Sigmoid colon (tissue), 7 donors: Measurements from ENCODE around the gene OR4N2. TPM values are rescaled to one million over a fixed set of nuclear protein-coding genes. Genes with fewer than 3 reads are reported as not detected.
"Not testable (repeated sequence)": the region's sequence is repeated elsewhere in the genome, so short reads cannot be mapped to it uniquely, and the experiment has no call there.

Experiments used
- DNase-seq: peaks from one replicate; pipeline ENCODE4 v3.0.0-alpha.2; 2019
- H3K27ac ChIP-seq, 4 donors: fragments of 200-600 bp; sonication (generic); one replicate each; pipeline ENCODE4 v1.5.1; 2016 to 2019; ENCODE audit warnings: mild to moderate bottlenecking in 1 of 4
- H3K27me3 ChIP-seq, 3 donors: fragments of 200-600 bp; sonication (generic); one replicate each; pipeline ENCODE4 v1.5.1; 2019; ENCODE audit warnings: mild to moderate bottlenecking in 1 of 3
- H3K36me3 ChIP-seq, 4 donors: fragments of 200-600 bp; sonication (generic); one replicate each; pipeline ENCODE4 v1.5.1; 2016 to 2019
- H3K4me1 ChIP-seq, 4 donors: fragments of 200-600 bp; sonication (generic); one replicate each; pipeline ENCODE4 v1.5.1; 2017 to 2019
- H3K4me3 ChIP-seq, 4 donors: fragments of 200-600 bp; sonication (generic); one replicate each; pipeline ENCODE4 v1.5.1; 2017 to 2019; ENCODE audit warnings: mild to moderate bottlenecking in 2 of 4, moderate library complexity in 1 of 4
- H3K9me3 ChIP-seq, 4 donors: fragments of 200-600 bp in 3 of 4; sonication (generic) in 3 of 4; one replicate each; pipeline versions ENCODE4 v1.5.1 to v1.6.1; 2013 to 2019
- CTCF ChIP-seq, 4 experiments: fragments of 450-650 bp in 3 of 4; fragments of 200-600 bp in 1 of 4; IDR thresholded peaks; one replicate each; pipeline ENCODE4 v1.5.1; 2016 to 2019; ENCODE audit warnings: antibody characterized with exemption in 4 of 4, mild to moderate bottlenecking in 3 of 4, moderate library complexity in 2 of 4
- EP300 ChIP-seq, 4 donors: sonication (generic); formaldehyde crosslinking; IDR thresholded peaks; one replicate each; pipeline ENCODE4 v1.6.1; 2017; ENCODE audit warnings: antibody characterized with exemption in 4 of 4
- POLR2A ChIP-seq, 2 donors: fragments of 450-650 bp; IDR thresholded peaks; one replicate each; pipeline ENCODE4 v1.6.1; 2016; ENCODE audit warnings: antibody characterized with exemption in 2 of 2, mild to moderate bottlenecking in 2 of 2, moderate library complexity in 2 of 2
- POLR2AphosphoS5 ChIP-seq, 4 donors: sonication (generic); formaldehyde crosslinking; IDR thresholded peaks; one replicate each; pipeline ENCODE4 v1.6.1; 2017; ENCODE audit warnings: antibody characterized with exemption in 4 of 4
- WGBS, 2 donors: extraction: QIAGEN DNeasy Blood & Tissue Kit; methylation state at CpG; one replicate each; pipeline ENCODE4 v1.1.7; 2013; 5-methylcytosine and 5-hydroxymethylcytosine counted together
- intact Hi-C: fragments of 100-400 bp; cut with DNase I; formaldehyde crosslinking; loops from one replicate; pipeline ENCODE4 v1.15.1; 2023
- polyA plus RNA-seq, 3 donors: library from polyadenylated mRNA; stranded (reverse); fragments of 200-250 nt; gene quantifications; one replicate each; pipeline ENCODE4 v1.2.3, GENCODE V29; 2013
- total RNA-seq, 4 donors: library from RNA; depleted of rRNA; stranded (reverse); fragments of >200 nt; gene quantifications; one replicate each; pipeline ENCODE4 v1.1.0, GENCODE V29; 2016
- donor health status: healthy with polysubstance abuse.
- donor health status: Bipolar disorder and iron deficiency.
- donor health status: healthy.

The OR4N2 gene
- total and polyA plus RNA-seq, 7 donors: not detected

- H3K36me3 ChIP-seq, H3K4me3 ChIP-seq, DNase-seq, H3K27ac ChIP-seq, H3K27me3 ChIP-seq, H3K9me3 ChIP-seq, H3K4me1 ChIP-seq, intact Hi-C loops: not testable (repeated sequence)
- 68 to 73% methylated on average over 10 of the region's 10 CpGs for WGBS, 2 donors
These were observed 7.0 kb upstream of the OR4N2 start for GRCh38 chr14:19796520-19797108.

GRCh38 chr14:19799880-19800279 lies 3.7 kb upstream of the OR4N2 start:
- TF ChIP-seq EP300 (IDR thresholded peaks at IDR 0.05) (no peak), CTCF (IDR thresholded peaks at IDR 0.05) (no peak), POLR2AphosphoS5 (IDR thresholded peaks at IDR 0.05) (no peak), POLR2A (IDR thresholded peaks at IDR 0.05) (no peak)
- Histone ChIP-seq H3K36me3 (no peaks in the 10 kb centered on the region), H3K9me3 (no peaks in the 10 kb centered on the region), H3K4me3 (no peak overlapping the region), H3K27ac (no peak overlapping the region), H3K4me1 (no peaks in the 10 kb centered on the region), H3K27me3 (no peaks in the 10 kb centered on the region)
- intact Hi-C loops: no loop called here
- 85 to 86% methylated on average over 5 of the region's 5 CpGs for WGBS, 2 donors
- no peak for DNase-seq

- Histone ChIP-seq H3K36me3 (no peaks in the 10 kb centered on the region), H3K27me3 (no peaks in the 10 kb centered on the region), H3K27ac (no peak overlapping the region), H3K4me1 (no peaks in the 10 kb centered on the region), H3K9me3 (no peaks in the 10 kb centered on the region), H3K4me3 (no peak overlapping the region)
- TF ChIP-seq EP300 (IDR thresholded peaks at IDR 0.05) (no peak), CTCF (IDR thresholded peaks at IDR 0.05) (no peak), POLR2A (IDR thresholded peaks at IDR 0.05) (no peak), POLR2AphosphoS5 (IDR thresholded peaks at IDR 0.05) (no peak)
- intact Hi-C loops: no loop called here
- 87 to 88% methylated on average over 17 of the region's 17 CpGs for WGBS, 2 donors
- no peak for DNase-seq
These were observed 3.1 kb upstream of the OR4N2 start for GRCh38 chr14:19800282-19801117.

- Histone ChIP-seq H3K4me3 (no peak overlapping the region), H3K9me3 (no peaks in the 10 kb centered on the region), H3K27ac (no peak overlapping the region), H3K36me3 (no peaks in the 10 kb centered on the region), H3K4me1 (no peaks in the 10 kb centered on the region), H3K27me3 (no peaks in the 10 kb centered on the region)
- 83 to 89% methylated on average over 13 of the region's 13 CpGs for WGBS, 2 donors
- intact Hi-C loops: no loop called here
- TF ChIP-seq EP300 (IDR thresholded peaks at IDR 0.05): no peak
- no peak for TF ChIP-seq POLR2A (IDR thresholded peaks at IDR 0.05)
- no peak for TF ChIP-seq CTCF (IDR thresholded peaks at IDR 0.05)
- TF ChIP-seq POLR2AphosphoS5 (IDR thresholded peaks at IDR 0.05): no peak
- DNase-seq: no peak
These were observed 2.5 kb upstream of the OR4N2 start for GRCh38 chr14:19801118-19801464.

- H3K9me3 ChIP-seq, H3K27me3 ChIP-seq, H3K4me3 ChIP-seq, H3K36me3 ChIP-seq, intact Hi-C loops, H3K4me1 ChIP-seq, H3K27ac ChIP-seq, DNase-seq: not testable (repeated sequence)
- WGBS, 2 donors: 66 to 68% methylated on average over 4 of the region's 4 CpGs
These were observed 9.8 kb downstream of the OR4N2 start for GRCh38 chr14:19813171-19813920.

GRCh38 chr14:19819879-19820278 lies 16.3 kb downstream of the OR4N2 start:
- H3K36me3 ChIP-seq, H3K4me1 ChIP-seq, H3K4me3 ChIP-seq, H3K27me3 ChIP-seq, DNase-seq, H3K9me3 ChIP-seq, intact Hi-C loops, H3K27ac ChIP-seq: not testable (repeated sequence)
- WGBS, 2 donors: 45 to 86% methylated on average over 1 of the region's 1 CpG

GRCh38 chr14:19821016-19821415 lies 17.4 kb downstream of the OR4N2 start:
- DNase-seq, H3K9me3 ChIP-seq, H3K27ac ChIP-seq, H3K36me3 ChIP-seq, H3K27me3 ChIP-seq, H3K4me1 ChIP-seq, intact Hi-C loops, H3K4me3 ChIP-seq: not testable (repeated sequence)
- 68 to 77% methylated on average over 6 of the region's 6 CpGs for WGBS, 2 donors
